NT2/D1 (cell line): ENCODE results near the gene TMEM260.
"Not testable (repeated sequence)": the region's sequence is repeated elsewhere in the genome, so short reads cannot be mapped to it uniquely, and the experiment has no call there.

Source experiments
- DNase-seq: peaks from one replicate; pipeline ENCODE4 v3.0.0-alpha.2; 2011; ENCODE audit warnings: low read depth, low spot score
- H3K27me3 ChIP-seq: 2 replicates; pipeline ENCODE4 v1.6.0; 2011; ENCODE audit warnings: mild to moderate bottlenecking; ENCODE audit not compliant: insufficient read length, insufficient read depth
- H3K36me3 ChIP-seq: 2 replicates; pipeline ENCODE4 v1.6.1; 2011; ENCODE audit warnings: mild to moderate bottlenecking, low read length, mixed read lengths; ENCODE audit not compliant: insufficient read depth, insufficient read length
- H3K4me1 ChIP-seq: 2 replicates; pipeline ENCODE4 v1.5.1; 2011; ENCODE audit not compliant: insufficient read depth, insufficient read length
- H3K4me3 ChIP-seq: 2 replicates; pipeline ENCODE4 v1.5.1; 2011; ENCODE audit warnings: low read depth; ENCODE audit not compliant: insufficient read length
- H3K9ac ChIP-seq: 2 replicates; pipeline ENCODE4 v1.6.0; 2011; ENCODE audit warnings: low read depth; ENCODE audit not compliant: insufficient read length
- H3K9me3 ChIP-seq: 2 replicates; pipeline ENCODE4 v1.5.1; 2011; ENCODE audit warnings: mild to moderate bottlenecking, low read length; ENCODE audit not compliant: insufficient read depth
- SUZ12 ChIP-seq: IDR thresholded peaks from 2 replicates; pipeline ENCODE4 v1.6.1; 2011; ENCODE audit not compliant: insufficient read length, insufficient read depth; ENCODE audit errors: extremely low read depth
- YY1 ChIP-seq: IDR thresholded peaks from 2 replicates; pipeline ENCODE4 v1.6.1; 2011; ENCODE audit not compliant: insufficient read length, insufficient read depth
- ZNF274 ChIP-seq: IDR thresholded peaks from 2 replicates; pipeline ENCODE4 v1.6.1; 2011; ENCODE audit warnings: mild to moderate bottlenecking, low read depth, low read length

The TMEM260 gene

GRCh38 chr14:56659964-56660551 lies 80.5 kb downstream of the TMEM260 start:
- no peak overlapping the region for H3K9ac ChIP-seq
- TF ChIP-seq ZNF274 (no peak), YY1 (no peak), SUZ12 (no peak)
- DNase-seq: no peak
- no peak overlapping the region for H3K4me3 ChIP-seq
- no peaks in the 10 kb centered on the region for H3K9me3 ChIP-seq
- peaks cover 2% of the 10 kb centered on the region for H3K27me3 ChIP-seq
- no peaks in the 10 kb centered on the region for H3K36me3 ChIP-seq
- no peaks in the 10 kb centered on the region for H3K4me1 ChIP-seq

- Histone ChIP-seq H3K27me3 (peaks cover 2% of the 10 kb centered on the region), H3K9ac (peak overlapping the region; percentile 39), H3K4me1 (no peaks in the 10 kb centered on the region), H3K9me3 (peaks cover 2% of the 10 kb centered on the region), H3K4me3 (no peak overlapping the region), H3K36me3 (no peaks in the 10 kb centered on the region)
- TF ChIP-seq SUZ12 (no peak), YY1 (no peak), ZNF274 (no peak)
- DNase-seq: no peak
Measured at GRCh38 chr14:56660677-56661389, 81.2 kb downstream of the TMEM260 start.

GRCh38 chr14:56661478-56661877 lies 81.9 kb downstream of the TMEM260 start:
- Histone ChIP-seq H3K9ac (no peak overlapping the region), H3K4me1 (no peaks in the 10 kb centered on the region), H3K36me3 (no peaks in the 10 kb centered on the region), H3K27me3 (peaks cover 2% of the 10 kb centered on the region), H3K9me3 (peaks cover 9% of the 10 kb centered on the region), H3K4me3 (no peak overlapping the region)
- TF ChIP-seq SUZ12 (no peak), ZNF274 (no peak), YY1 (no peak)
- no peak for DNase-seq

- H3K36me3 ChIP-seq: no peaks in the 10 kb centered on the region
- TF ChIP-seq ZNF274: no peak
- no peak for TF ChIP-seq SUZ12
- TF ChIP-seq YY1: no peak
- DNase-seq: no peak
Measured at GRCh38 chr14:56664811-56665421, 85.3 kb downstream of the TMEM260 start.

GRCh38 chr14:56666294-56666693 lies 86.7 kb downstream of the TMEM260 start:
- TF ChIP-seq ZNF274 (no peak), YY1 (no peak), SUZ12 (no peak)
- Histone ChIP-seq H3K9ac (no peak overlapping the region), H3K9me3 (peaks cover 18% of the 10 kb centered on the region), H3K4me3 (no peak overlapping the region), H3K36me3 (no peaks in the 10 kb centered on the region), H3K4me1 (no peaks in the 10 kb centered on the region), H3K27me3 (peaks cover 2% of the 10 kb centered on the region)
- no peak for DNase-seq

More at GRCh38 chr14:56664811-56665421, 85.3 kb downstream of the TMEM260 start:
- peaks cover 18% of the 10 kb centered on the region for H3K9me3 ChIP-seq
- peaks cover 2% of the 10 kb centered on the region for H3K27me3 ChIP-seq
- no peaks in the 10 kb centered on the region for H3K4me1 ChIP-seq
- H3K4me3 ChIP-seq: no peak overlapping the region
- no peak overlapping the region for H3K9ac ChIP-seq

- Histone ChIP-seq H3K9me3 (peaks cover 18% of the 10 kb centered on the region), H3K4me1 (no peaks in the 10 kb centered on the region), H3K4me3 (no peak overlapping the region), H3K36me3 (no peaks in the 10 kb centered on the region), H3K27me3 (peaks cover 2% of the 10 kb centered on the region), H3K9ac (no peak overlapping the region)
- DNase-seq: no peak
- TF ChIP-seq YY1: no peak
- TF ChIP-seq ZNF274: no peak
- no peak for TF ChIP-seq SUZ12
Measured at GRCh38 chr14:56666716-56667115, 87.1 kb downstream of the TMEM260 start.

GRCh38 chr14:56667290-56667689 lies 87.7 kb downstream of the TMEM260 start:
- not testable (repeated sequence) for H3K4me3 ChIP-seq, DNase-seq, H3K4me1 ChIP-seq, H3K9ac ChIP-seq, H3K27me3 ChIP-seq, H3K36me3 ChIP-seq
- peaks cover 18% of the 10 kb centered on the region for H3K9me3 ChIP-seq

GRCh38 chr14:56676042-56676441 lies 96.4 kb downstream of the TMEM260 start:
- H3K4me1 ChIP-seq: no peaks in the 10 kb centered on the region
- DNase-seq: no peak
- H3K36me3 ChIP-seq: no peaks in the 10 kb centered on the region
- H3K9me3 ChIP-seq: no peaks in the 10 kb centered on the region; the same call in 1 of the 2 replicates
- TF ChIP-seq SUZ12 (no peak), YY1 (no peak), ZNF274 (no peak)
- no peak overlapping the region for H3K4me3 ChIP-seq
- H3K27me3 ChIP-seq: no peaks in the 10 kb centered on the region
- H3K9ac ChIP-seq: no peak overlapping the region
